ENCODE measurements around the gene SDF2L1. TPM values are rescaled to one million over a fixed set of nuclear protein-coding genes. Genes with fewer than 3 reads are reported as not detected.

SDF2L1 gene
- total RNA-seq, 1 donor from 2014 or later: 4.3 TPM

- no peak for TF ChIP-seq CTCF (IDR thresholded peaks at IDR 0.05)
- TF ChIP-seq EZH2 (IDR thresholded peaks at IDR 0.05): no peak
- no peak for TF ChIP-seq EZH2phosphoT487 (IDR thresholded peaks at IDR 0.05)
- H3K9me3 Mint-ChIP-seq: peaks cover 2% of the 10 kb centered on the region
- Histone ChIP-seq H3K4me1 (peaks cover 14% of the 10 kb centered on the region), H3K27me3 (no peaks in the 10 kb centered on the region), H2AFZ (replicated peaks) (no peak overlapping the region), H3K79me2 (ENCODE audit: low read depth) (peaks cover 25% of the 10 kb centered on the region), H3K36me3 (no peaks in the 10 kb centered on the region), H3F3A (ENCODE audit: low read depth) (peaks cover 62% of the 10 kb centered on the region), H3K4me2 (peak overlapping the region; percentile 95), H3K9ac (no peak overlapping the region), H3K4me3 (no peak overlapping the region), H3K9me3 (ENCODE audit: low read depth) (no peaks in the 10 kb centered on the region), H4K20me1 (ENCODE audit: low read depth) (peaks cover 30% of the 10 kb centered on the region), H3K27ac (peak overlapping the region; percentile 71)
- peak overlapping the region; percentile 69 for H3K4me3 Mint-ChIP-seq
- peaks cover 5% of the 10 kb centered on the region for H3K36me3 Mint-ChIP-seq
- peaks cover 25% of the 10 kb centered on the region for H3K4me1 Mint-ChIP-seq
- peaks cover 12% of the 10 kb centered on the region for H3K27me3 Mint-ChIP-seq (ENCODE audit: insufficient read depth, low read depth)
- peak overlapping the region; percentile 26 for H3K27ac Mint-ChIP-seq
- DNase-seq (ENCODE audit: low spot score): no peak
Observed at GRCh38 chr22:21657020-21657359, 14.9 kb downstream of the SDF2L1 start.

DNA sequence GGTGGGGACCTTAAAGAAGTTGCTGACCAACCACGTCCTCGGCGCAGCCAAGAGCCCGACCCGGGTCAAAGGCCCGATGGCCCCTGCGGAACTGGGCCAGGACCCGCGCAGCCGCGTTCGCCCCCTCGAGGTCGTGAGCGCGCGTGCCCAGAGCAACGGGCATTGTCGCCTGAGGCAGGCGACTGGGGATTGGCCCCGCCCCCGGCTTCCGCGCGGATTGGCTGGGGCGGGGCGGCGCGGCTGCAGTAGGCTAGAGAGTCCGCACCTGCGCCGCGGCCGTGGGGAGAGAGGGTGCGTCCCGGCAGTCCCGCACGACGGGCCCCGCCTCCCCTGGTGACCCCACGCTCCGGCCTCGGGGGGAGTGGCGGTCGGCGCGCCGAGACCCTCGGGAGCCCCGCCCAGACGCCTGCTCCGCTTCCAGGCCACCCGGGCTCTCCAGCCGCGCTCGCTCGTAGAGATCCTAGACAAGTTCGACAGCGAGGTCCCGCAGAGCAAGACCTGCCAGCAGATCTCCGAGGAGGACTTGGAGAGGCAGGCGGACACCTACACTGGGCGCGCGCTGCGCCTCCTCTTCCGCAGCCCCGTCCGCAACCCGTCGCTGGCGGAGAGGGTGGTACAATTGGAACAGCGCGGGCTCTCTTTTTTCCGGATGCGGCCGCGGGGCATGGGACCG, 15.4 kb downstream of the SDF2L1 start:
- no peak for TF ChIP-seq EZH2phosphoT487 (IDR thresholded peaks at IDR 0.05)
- peak; percentile 31 for TF ChIP-seq EZH2 (IDR thresholded peaks at IDR 0.05)
- TF ChIP-seq CTCF (IDR thresholded peaks at IDR 0.05): peak; percentile 40
- Histone ChIP-seq H3K27me3 (no peaks in the 10 kb centered on the region), H2AFZ (replicated peaks) (no peak overlapping the region), H3K36me3 (no peaks in the 10 kb centered on the region), H3K9ac (no peak overlapping the region), H3F3A (ENCODE audit: low read depth) (peaks cover 62% of the 10 kb centered on the region), H3K4me1 (peaks cover 14% of the 10 kb centered on the region), H3K4me3 (peak overlapping the region; percentile 51), H3K27ac (peak overlapping the region; percentile 71), H3K9me3 (ENCODE audit: low read depth) (no peaks in the 10 kb centered on the region), H3K4me2 (peak overlapping the region; percentile 95), H4K20me1 (ENCODE audit: low read depth) (peaks cover 30% of the 10 kb centered on the region), H3K79me2 (ENCODE audit: low read depth) (peaks cover 20% of the 10 kb centered on the region)
- DNase-seq (ENCODE audit: low spot score): peak; percentile 93
- peak overlapping the region; percentile 74 for H3K27ac Mint-ChIP-seq
- H3K36me3 Mint-ChIP-seq: peaks cover 5% of the 10 kb centered on the region
- H3K9me3 Mint-ChIP-seq: peaks cover 2% of the 10 kb centered on the region
- peaks cover 11% of the 10 kb centered on the region for H3K27me3 Mint-ChIP-seq (ENCODE audit: insufficient read depth, low read depth)
- H3K4me3 Mint-ChIP-seq: peak overlapping the region; percentile 86
- peaks cover 25% of the 10 kb centered on the region for H3K4me1 Mint-ChIP-seq

- Mint-ChIP-seq H3K4me3 (peak overlapping the region; percentile 59), H3K36me3 (no peaks in the 10 kb centered on the region), H3K27me3 (ENCODE audit: insufficient read depth, low read depth) (peaks cover 14% of the 10 kb centered on the region), H3K27ac (no peak overlapping the region), H3K9me3 (peaks cover 3% of the 10 kb centered on the region), H3K4me1 (peaks cover 21% of the 10 kb centered on the region)
- Histone ChIP-seq H3K36me3 (no peaks in the 10 kb centered on the region), H3K9ac (no peak overlapping the region), H2AFZ (replicated peaks) (no peak overlapping the region), H3K4me1 (peaks cover 6% of the 10 kb centered on the region), H3F3A (ENCODE audit: low read depth) (peaks cover 40% of the 10 kb centered on the region), H3K27ac (no peak overlapping the region), H3K4me2 (no peak overlapping the region), H3K9me3 (ENCODE audit: low read depth) (no peaks in the 10 kb centered on the region), H3K27me3 (no peaks in the 10 kb centered on the region), H3K4me3 (no peak overlapping the region), H3K79me2 (ENCODE audit: low read depth) (no peaks in the 10 kb centered on the region), H4K20me1 (ENCODE audit: low read depth) (peaks cover 12% of the 10 kb centered on the region)
- TF ChIP-seq CTCF (IDR thresholded peaks at IDR 0.05): peak; percentile 5
- TF ChIP-seq EZH2phosphoT487 (IDR thresholded peaks at IDR 0.05): no peak
- no peak for DNase-seq (ENCODE audit: low spot score)
Observed at GRCh38 chr22:21659864-21660525, 17.9 kb downstream of the SDF2L1 start.

Data from neural progenitor cell (in vitro differentiated cells).